Stimulated activated naive CD4-positive, alpha-beta T cell (primary cell): ENCODE measurements around the gene IPO5.
"Not testable (repeated sequence)": the region's sequence is repeated elsewhere in the genome, so short reads cannot be mapped to it uniquely, and the experiment has no call there.

Experiments used
- DNase-seq, 6 experiments: peaks; one replicate each; lab custom pipeline; 2025; lab: John Stamatoyannopoulos, UW

Gene IPO5

DNA sequence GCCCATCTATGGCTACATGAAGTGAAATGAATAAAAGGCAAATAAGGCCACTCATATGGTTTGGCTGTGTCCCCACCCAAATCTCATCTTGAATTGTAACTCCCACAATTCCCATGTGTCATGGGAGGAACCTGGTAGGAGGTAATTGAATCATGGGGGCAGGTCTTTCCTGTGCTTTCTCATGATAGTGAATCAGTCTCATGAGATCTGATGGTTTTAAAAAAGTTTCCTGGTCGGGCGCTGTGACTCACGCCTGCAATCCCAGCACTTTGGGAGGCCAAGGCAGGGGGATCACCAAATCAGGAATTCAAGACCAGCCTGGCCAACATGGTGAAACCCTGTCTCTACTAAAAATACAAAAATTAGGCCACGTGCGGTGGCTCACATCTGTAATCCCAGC is 4.2 kb upstream of the IPO5 start:
- not testable (repeated sequence) for DNase-seq

DNA sequence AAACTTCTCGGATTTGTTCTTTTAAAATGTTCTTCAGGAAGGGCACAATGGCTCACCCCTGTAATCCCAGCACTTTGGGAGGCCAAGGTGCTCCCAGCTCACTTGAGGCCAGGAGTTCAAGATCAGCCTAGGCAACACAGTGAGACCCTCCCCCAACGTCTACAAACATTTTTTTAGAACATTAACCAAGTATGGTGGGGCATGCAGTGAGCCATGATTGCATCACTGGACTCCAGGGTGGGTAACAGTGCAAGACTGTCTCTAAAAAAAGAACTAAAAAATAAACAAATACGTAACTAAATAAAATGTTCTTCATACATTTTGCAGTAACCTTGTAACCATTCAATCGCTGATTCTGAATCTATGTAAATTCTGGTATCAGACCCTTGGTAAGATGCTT is 2.1 kb upstream of the IPO5 start:
- DNase-seq, result no peak

DNA sequence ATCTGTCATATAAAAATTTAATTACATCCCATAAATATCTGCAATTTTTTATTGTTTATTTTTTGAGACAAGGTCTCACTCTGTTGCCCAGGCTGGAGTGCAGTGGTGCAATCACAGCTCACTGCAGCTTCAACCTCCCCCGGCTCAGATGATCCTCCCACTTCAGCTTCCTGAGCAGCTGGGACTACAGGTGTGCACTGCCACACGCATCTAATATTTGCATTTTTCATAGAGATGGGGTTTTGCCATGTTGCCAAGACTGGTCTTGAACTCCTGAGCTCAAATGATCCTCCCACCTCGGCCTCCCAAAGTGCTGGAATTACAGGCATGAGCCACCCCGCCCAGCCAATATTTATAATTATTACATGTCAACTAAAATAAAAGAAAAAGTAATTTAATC is 644 bp upstream of the IPO5 start:
- not testable (repeated sequence) for DNase-seq

DNA sequence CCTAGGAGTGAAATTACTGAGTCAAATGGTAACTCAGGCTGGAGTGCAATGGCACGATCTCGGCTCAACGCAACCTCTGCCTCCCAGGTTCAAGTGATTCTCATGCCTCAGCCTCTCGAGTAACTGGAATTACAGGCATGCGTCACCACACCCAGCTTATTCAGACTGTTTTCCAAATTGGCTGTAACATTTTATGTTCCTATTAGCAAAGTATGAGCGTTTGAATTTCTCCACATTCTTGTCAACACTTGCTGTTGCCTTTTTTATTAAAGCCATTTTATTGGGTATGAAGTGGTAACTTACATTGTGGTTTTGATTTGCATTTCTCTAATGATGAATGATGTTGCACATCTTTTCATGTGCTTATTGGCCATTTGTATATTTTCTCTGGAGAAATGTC is 7.9 kb downstream of the IPO5 start:
- DNase-seq, result no peak

DNA sequence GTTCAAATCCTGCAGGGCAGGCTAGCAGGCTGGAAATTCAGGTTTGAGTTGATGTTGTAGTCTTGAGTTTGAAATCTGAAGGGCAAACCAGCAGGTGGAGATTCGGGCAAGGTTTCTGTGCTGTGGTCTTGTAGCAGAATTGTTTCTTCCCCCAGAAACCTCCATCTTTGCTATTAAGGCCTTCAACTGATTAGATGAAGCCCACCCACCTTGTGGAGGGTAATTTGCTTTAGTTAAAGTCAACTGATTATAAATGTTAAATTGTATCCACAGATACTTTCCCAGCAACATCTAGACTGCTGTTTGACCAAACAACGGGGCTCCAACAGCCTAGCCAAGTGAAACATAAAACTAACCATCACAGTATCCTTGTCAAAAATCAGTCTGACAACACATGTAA is 9.4 kb downstream of the IPO5 start:
- DNase-seq, result no peak

DNA sequence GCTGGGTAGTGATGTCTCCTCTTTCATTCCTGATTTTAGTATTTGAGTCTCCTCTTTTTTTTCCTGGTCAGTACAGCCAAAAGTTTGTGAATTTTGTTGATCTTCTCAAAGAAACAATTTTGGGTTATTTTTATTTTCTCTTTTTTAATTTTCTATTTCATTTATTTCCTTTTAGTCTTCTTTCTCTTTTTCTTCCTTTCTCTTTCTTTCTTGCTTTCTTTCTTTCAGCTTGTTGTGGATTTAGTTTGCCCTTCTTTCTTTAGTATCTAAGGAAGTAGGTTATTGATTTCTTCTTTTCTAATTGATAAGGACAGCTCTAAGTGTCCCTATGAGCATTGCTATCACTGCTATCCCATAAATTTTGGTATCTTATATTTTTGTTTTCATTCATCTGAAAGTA is 13.8 kb downstream of the IPO5 start:
- no peak for DNase-seq

DNA sequence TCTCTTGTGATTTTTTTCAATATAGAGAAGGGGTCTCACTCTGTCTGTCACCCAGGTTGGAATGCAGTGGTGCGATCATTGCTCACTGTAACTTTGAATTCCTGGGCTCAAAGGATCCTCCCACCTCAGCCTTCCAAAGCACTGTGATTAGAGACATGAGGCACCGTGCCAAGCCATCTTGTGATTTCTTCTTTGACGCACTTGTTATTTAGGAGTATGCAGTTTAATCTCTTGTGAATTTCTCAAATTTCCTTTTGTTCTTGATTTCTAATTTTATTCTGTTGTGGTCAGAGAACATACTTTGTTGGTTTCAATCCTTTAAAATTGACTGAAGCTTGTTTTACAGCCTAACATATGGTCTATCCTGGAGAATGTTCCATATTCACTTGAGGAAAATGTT is 14.5 kb downstream of the IPO5 start:
- DNase-seq, result no peak

DNA sequence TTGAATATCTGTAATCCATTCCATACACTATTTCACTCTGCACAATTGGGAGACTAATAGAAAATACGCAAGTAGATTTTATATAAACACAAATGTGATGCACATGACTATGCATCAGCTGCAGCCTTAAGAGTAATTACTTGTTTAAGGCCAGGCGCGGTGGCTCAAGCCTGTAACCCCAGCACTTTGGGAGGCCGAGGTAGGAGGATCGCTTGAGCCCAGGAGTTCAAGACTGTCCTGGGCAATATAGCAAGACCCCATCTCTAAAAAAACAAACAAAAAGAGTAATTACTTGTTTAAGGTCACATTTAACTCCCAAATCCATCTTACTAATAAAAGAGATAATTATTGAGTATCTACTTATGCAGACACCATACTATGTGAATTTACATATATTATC is 18.0 kb downstream of the IPO5 start:
- DNase-seq, result no peak

DNA sequence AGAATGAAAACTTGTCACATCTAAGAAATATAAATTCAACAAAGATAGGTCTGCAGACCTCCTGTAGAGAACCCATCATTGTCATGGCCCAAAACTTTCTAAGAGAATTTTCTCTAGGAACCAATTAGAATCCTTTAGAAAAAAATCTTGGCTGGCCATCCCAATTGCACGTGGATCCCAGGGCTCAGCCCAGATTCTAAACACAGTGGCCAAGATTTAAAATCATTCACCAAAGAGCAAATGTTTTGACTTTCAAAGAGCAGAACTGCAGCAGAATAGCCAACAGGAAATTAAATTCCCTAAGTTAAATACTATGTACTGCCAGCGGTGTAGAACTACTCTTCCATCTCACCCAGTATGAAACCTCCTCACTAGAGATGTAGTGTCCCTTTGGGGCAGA is 21.3 kb downstream of the IPO5 start:
- no peak for DNase-seq

DNA sequence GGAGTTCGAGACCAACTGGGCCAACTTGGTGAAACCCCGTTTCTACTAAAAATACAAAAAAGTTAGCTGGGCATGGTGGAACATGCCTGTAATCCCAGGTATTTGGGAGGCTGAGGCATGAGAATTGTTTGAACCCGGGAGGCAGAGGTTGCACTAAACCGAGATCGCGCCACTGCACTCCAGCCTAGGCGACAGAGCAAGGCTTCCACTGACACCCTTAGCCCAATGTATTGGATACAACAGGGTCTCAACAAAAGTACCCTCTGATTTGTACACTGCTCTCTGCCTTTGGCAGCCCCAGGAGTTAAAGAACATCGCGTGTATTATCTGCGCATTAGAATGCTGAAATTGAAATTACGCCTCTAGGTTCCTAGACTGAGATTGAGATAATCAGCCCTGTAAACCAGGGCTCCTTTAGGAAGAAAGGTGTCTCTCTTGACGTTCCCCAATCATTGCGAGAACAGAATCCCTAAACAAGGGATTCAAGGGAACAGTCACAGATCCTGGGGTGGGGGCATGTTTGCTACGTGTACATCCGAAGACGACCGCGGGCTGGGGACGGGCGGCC is 21.9 kb downstream of the IPO5 start:
- DNase-seq, result peak in 1 of 6 experiments; percentile 49

DNA sequence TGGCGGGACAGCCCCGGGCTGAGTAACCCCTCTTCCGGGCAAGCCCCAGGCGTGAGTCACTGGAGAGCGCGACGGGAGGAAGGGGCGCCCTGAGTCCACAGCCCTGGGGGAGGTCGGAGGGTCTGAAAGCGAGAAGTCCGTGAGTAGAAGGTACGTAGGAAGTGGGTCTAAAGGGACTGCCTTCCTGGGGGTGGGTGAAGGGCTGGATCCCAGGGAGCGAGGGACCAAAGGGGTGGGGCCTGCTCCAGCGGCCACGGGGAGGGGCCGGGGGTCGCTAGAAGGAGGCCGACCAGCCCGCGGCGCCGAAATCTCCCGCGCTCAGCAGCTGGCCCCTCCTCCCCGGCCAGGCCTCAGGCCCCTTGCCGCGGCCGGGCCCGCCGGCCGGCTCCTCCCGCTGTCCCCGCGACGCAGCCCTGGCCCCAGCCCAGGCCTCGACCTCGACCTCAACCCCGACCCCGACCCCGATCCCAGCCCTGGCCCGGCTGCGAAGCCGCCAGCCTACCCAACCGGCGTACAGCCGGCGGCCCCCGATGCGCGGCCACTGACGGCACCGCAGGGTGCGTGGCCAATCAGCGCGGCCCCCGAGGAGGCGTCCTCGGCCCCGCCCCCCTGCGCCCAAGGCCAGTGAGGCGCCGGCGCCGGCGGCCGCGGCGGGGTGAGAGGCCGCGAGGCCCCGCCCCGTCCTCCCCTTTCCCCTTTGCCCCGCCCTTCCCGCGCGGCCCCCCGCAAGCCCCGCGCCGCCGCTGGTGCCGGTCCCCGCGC is 22.6 kb downstream of the IPO5 start:
- peak; percentile 74 to 88 (median 86) for DNase-seq

DNA sequence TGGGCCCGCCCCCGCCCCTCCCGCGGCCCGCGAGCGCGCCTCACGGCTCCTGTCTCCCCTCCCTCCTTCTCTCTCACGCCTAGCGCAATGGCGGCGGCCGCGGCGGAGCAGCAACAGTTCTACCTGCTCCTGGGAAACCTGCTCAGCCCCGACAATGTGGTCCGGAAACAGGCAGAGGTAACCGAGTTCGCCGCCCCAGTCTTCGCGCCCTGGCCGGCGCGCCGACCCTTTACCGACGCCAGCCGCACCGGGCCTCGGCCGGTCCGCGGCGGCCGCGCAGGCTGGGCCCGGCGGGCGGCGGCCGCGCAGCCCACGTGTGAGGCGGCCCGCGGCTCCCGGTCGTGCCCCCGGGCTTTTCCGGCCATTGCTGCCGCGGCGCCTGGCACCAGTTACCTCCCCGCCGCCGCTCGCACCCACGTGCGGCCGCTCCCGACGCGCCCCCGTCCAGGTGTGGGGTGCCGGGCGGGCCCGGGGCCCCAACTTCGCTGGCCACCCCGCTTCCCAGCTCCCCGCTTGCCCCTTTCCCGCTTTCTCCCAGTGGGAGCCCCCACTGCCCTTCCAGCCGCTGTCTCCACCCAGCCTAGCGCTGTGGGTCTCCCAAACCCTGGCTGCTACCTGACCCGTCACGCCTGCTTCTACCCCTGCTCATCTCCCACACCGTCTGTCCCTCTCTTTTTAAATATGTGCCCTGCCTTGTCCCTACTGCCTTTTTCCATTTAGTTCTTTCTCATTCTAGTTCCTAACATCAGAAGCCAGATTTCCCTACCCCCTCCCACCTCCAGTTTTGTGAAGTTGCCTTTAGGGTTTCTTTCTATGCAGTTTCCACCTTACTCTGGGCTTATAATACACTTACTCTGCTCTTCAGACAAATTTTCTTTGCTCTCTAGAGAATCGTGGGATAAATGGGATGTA is 23.4 kb downstream of the IPO5 start:
- DNase-seq, result peak in 3 of 6 experiments; percentile 4 to 22 (median 18)

DNA sequence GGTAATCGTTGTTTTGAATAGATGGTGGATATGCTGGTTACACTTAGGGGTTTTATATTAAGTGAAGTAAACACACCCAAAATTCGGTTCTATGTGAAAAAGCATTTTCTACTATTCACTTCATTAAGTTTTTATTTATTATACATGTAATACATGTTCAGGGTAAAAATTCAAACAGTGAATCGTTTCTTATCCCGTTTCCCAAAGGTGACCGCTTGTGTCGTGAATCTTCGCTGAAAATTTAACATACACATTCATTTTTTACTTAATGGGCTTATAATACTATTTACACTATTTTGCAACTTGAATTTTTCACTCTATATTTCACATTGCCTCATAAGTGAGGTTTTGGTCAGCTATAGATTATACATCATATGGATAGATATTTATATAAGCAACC is 24.5 kb downstream of the IPO5 start:
- DNase-seq, result no peak

DNA sequence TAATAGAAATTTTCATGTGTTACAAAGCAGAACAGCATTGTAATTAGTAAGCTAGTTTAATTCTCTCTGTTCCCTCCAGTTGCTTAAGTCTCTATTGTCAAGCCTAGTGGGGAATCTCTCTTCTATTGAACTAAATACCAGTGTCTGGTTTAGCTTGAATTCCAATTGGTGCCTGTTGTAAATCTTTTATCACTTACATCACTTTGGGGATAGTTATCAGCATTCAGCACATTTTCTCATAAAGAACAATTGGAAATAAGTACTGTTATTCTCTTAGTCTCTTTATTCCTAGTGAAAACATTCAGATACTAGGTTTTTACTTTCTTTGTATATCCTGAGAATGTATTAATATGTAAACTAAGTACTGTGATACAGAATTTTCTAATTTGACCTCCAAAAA is 25.2 kb downstream of the IPO5 start:
- no peak for DNase-seq

DNA sequence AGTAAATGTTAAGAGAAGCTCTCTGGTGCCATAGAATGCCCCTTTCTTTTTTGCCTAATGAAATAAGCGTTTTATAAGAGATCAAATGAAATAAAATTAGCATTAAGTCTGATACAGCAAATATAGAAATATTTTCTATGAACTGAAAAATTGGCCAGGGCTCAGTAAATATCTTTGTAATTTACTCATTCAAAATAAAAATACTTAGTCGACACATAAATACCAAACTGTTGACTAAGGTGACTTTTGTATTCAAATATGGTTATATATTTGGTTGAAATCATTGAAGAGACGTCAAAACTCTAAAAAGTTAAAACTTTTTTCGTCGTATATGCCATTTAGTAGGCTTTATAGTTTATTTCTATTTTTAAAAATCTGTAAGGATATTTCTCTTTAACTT is 25.6 kb downstream of the IPO5 start:
- DNase-seq, result no peak

DNA sequence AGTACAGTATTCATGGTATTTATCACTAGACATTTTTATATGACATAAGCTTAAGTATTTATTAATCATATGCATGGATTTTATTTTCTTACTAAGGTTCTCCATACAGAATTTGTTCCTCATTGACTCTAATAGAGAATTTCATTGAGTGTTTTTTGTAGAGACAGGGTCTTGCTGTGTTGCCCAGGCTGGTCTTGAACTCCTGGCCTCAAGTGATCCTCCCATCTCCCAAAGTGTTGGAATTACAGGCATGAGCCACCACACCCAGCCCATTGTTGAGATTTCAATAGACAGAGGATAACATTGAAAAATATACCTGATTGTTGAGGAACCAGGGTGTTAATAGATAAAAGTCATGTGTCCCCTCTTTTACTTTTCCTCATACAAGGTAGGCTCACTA is 26.1 kb downstream of the IPO5 start:
- DNase-seq, result no peak

DNA sequence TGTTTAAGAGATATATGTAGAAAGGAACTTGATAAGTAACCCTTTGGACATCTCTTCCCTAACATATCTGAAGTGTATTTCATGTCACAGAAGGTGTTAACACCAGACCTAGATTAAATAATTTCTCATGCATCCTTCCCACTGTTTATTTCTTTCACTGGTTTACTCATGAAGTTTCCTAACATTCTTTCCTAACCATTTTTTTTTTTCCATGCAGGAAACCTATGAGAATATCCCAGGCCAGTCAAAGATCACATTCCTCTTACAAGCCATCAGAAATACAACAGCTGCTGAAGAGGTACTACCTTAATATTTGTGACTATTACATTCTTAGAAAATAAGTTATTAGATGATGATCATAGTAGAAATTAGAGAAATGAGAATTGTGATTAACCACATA is 28.8 kb downstream of the IPO5 start:
- no peak for DNase-seq

DNA sequence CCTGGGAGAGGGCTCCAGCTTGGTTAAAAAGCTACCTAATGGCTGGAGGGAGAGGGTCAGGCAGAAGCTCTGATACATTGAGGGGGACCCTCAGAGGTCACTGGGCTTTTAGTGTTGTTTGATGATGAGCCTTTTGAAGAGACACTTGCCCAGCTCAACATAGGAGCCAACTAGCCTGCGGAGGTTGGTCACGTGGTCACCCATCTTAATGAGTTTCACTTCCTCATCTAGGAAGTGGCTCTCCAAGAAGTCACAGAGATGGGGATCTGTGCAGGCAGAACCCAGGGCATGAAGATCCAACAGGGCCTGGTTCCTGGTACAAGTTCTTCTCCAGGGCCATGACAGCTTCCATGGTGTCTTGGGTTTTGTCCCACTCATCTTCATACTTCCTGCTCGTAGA is 33.4 kb downstream of the IPO5 start:
- no peak for DNase-seq

DNA sequence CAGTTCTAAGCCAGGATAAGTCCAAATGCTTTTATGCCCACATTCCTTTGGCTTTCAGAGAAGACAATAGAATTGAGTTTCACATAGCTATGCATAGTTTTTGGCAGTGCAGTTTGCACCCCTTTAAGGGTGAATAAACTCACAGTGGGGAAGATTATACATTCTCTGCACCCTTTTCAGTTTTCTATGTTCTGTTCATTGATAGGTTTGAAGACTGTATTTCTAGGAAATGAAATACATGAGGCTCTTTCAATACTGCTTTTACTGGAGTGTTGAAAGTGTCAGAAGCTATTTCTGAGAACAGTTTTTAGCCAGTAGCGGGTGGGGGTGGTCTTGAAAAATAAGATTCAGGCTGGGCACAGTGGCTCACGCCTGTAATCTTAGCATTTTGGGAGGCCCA is 46.2 kb downstream of the IPO5 start:
- no peak for DNase-seq

DNA sequence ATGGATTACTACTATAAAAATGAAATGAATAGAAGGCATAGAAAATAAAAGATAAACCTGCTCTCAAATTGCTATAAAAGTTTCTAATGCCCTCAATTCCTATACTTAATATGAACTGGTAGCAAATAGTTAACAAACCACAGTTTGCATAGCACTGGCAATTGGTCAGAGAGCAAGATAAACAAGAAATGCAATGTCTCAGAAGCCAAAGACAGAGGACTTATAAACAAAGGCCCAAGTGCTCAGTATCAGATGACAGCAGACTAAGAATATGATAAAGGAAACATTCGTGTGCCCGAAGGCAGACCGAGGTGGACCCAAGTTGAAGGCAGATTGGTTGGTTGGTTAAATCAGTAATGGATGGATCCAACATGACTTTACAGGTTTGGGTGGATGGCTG is 50.6 kb downstream of the IPO5 start:
- no peak for DNase-seq

DNA sequence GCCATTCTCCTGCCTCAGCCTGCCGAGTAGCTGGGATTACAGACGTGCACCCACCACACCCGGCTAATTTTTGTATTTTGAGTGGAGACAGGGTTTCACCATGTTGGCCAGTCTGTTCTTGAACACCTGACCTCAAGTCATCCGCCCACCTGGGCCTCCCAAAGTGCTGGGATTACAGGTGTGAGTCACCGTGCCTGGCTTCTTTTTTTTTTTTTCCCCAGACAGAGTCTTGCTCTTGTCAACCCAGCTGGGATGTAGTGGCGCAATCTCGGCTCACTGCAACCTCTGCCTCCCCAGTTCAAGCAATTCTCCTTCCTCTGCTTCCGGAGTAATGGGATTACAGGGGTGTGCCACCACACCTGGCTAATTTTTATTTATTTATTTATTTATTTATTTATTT is 51.5 kb downstream of the IPO5 start:
- DNase-seq, result not testable (repeated sequence)

DNA sequence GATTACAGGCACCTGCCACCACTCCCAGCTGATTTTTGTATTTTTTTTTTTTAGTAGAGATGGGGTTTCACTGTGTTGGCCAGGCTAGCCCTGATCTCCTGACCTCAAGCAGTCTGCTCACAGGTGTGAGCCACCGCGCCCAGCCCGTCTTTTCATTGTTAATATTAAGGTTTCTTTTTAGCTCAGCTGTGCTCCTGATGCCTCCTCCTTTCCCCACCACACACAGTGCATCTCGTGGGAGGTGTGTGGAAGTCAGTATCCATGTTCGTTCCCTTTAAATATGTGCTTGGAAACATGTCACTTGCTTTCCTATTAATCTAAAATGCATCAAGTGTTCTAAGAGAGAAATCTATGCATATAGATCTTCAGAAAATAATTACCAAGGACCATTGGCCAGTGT is 53.5 kb downstream of the IPO5 start:
- DNase-seq, result no peak

DNA sequence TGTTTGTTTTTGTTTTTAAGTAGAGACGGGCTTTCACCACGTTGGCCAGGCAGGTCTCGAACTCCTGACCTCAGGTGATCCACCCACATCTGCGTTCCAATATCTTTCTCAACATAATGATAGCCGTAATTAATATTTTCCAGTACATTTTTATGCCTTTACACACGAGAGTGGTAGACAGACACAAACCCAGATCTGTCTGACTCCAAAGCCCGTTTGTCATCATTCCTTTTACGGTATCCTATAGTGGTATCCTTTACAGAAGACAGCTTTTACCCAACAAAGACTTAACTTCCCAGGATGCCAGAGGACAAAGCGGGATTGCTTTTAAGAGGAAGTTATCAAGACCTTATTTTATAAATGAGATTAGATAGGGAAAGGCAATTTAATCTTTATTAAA is 59.8 kb downstream of the IPO5 start:
- no peak for DNase-seq
